HG02884 (cell line): ENCODE data around the gene GOLGA8S.
"Not testable (repeated sequence)": the region's sequence is repeated elsewhere in the genome, so short reads cannot be mapped to it uniquely, and the experiment has no call there.

ENCODE experiments used
- ATAC-seq: cut with Tn5 transposase; IDR thresholded peaks from one replicate; pipeline ENCODE4 v1.9.1; 2021; ENCODE audit warnings: mild to moderate bottlenecking, moderate library complexity; ENCODE audit not compliant: unreplicated experiment

Gene GOLGA8S

DNA sequence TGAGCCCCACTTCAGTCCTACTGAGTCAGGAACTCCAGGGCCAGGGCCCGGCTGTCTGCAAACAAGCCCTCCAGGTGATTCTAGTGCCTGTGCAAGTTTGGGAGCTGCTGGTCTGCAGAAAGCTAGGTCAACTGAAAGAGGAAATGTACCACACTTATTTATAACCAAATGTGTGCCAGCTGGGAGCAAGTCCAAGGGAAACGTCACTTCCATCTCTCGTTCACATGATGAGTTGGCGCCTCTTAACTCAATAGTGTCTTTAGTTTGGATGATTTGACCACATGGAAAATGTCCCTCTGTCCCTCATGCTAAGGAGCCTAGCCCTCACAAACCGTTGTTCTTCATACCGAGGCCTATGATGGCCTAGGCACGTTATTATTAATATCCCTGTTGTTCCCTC, 43.2 kb downstream of the GOLGA8S start:
- no peak for ATAC-seq

- not testable (repeated sequence) for ATAC-seq
These were observed 43.8 kb downstream of the GOLGA8S start for GRCh38 chr15:23398357-23398756.

GRCh38 chr15:23399207-23399606, 44.7 kb downstream of the GOLGA8S start:
- ATAC-seq = not testable (repeated sequence)

DNA sequence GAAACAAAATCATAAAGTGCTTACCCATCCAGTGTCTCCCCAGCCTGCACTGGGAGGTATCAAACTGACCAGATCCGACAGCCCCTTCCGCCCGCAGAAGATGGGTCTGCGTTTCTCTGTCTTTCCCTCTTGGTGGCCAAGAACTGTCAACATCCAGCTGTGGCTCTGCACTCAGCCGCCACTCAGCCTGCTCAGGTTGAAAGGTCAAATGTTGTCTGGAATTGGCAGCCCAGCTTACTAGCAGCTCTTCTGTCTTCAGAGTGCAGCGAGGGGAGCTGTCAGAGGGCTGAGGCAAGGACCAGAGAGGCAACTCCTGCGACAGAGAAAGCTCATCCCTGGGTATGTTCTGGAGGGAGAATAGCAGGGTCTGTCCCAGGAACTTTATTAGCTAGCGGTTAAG, 47.1 kb downstream of the GOLGA8S start:
- no peak for ATAC-seq

DNA sequence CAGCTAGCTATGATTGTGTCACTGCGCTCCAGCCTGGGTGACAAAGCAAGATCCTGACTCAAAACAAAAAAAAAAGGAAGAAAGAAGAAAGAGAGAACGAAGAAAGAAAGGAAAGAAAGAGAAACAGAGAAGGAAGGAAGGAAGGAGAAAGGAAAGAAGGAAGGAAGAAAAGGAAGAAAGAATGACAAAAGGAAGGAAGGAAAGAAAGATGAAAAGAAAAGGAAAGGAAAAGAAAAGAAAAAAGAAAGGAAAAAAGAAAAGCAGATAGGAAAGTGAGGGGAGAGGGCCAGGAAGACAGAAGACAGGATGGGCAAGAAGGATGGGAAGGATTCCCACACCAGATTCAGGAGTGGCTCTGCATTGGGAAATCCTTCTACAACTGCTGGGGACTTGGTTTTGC, 47.6 kb downstream of the GOLGA8S start:
- ATAC-seq = no peak

DNA sequence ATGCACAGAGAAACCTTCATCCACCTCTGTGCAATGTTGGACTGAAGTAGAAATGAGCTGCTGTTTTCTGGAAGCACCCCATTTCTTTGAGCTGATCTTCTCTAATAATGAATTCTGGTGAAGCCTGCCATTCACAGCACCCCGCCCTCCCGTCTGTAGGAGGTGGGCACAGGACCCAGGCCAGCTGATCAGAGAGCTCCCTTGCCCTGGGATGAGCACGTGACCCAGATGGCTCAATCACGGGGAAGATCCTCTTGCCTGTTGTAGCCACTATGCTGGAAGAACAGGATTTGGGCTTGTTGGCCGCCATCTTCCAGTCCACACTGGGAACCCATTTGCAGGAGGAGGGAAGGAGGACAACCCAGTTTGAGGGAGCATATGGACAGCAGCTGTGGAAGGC, 48.0 kb downstream of the GOLGA8S start:
- no peak for ATAC-seq

- ATAC-seq = no peak
These were observed 49.0 kb downstream of the GOLGA8S start for GRCh38 chr15:23403550-23403949.

- no peak for ATAC-seq
These were observed 57.3 kb downstream of the GOLGA8S start for GRCh38 chr15:23411841-23412240.

GRCh38 chr15:23412881-23413600, 58.5 kb downstream of the GOLGA8S start:
- not testable (repeated sequence) for ATAC-seq
